ENCODE results near the gene DRD2.

GRCh38 chr11:113517361-113517760, 42.2 kb upstream of the DRD2 start:
- TF ChIP-seq CTCF (IDR thresholded peaks at IDR 0.05; ENCODE audit: insufficient read depth, low read length) (no peak), POLR2AphosphoS5 (IDR thresholded peaks at IDR 0.05; ENCODE audit: low read depth) (no peak), REST (IDR thresholded peaks at IDR 0.05; ENCODE audit: insufficient replicate concordance, low read depth) (no peak), SPI1 (IDR thresholded peaks at IDR 0.05; ENCODE audit: borderline replicate concordance, low read depth) (no peak)

Data from HL-60 (cell line).